ENCODE data around the gene BRWD1.

BRWD1 gene

DNA sequence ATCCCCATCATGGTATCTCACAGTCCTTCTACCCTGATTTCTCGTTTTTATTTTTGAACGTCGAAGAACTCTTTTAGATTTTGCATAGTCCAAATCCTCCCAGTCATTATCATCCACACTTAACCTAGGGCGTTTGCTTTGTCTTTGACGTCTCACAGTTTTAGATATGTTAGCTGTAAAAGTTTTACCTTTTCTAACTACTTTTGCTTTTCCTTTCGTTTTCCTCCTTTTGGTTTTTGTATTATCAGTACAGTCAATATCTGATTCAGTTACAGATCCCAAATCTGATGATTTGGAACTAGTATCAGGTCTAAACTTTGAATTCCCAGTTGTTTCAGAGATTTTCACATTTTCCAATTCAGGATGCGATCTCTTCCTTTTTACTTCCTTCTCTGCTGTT lies 117.1 kb downstream of the BRWD1 start:
- DNase-seq: peak; percentile 7

DNA sequence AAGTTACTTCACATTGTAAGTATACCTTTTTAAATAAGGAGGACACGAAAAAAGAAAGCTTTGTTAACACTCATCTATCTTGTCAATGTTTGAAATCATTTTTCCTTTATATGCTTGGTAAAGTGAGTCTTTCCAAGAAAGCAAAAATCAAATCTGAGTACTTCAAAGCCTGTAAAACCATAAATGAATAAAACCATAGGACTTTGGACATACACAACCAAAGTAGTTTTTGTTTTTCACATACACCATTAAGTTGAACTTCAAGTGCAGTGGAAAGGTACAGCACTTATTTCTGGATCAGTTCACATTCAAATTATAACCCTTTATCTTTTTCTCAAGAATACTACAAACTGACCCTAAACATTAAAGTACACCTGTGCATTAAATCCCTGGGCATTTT lies 120.1 kb downstream of the BRWD1 start:
- no peak for DNase-seq

DNA sequence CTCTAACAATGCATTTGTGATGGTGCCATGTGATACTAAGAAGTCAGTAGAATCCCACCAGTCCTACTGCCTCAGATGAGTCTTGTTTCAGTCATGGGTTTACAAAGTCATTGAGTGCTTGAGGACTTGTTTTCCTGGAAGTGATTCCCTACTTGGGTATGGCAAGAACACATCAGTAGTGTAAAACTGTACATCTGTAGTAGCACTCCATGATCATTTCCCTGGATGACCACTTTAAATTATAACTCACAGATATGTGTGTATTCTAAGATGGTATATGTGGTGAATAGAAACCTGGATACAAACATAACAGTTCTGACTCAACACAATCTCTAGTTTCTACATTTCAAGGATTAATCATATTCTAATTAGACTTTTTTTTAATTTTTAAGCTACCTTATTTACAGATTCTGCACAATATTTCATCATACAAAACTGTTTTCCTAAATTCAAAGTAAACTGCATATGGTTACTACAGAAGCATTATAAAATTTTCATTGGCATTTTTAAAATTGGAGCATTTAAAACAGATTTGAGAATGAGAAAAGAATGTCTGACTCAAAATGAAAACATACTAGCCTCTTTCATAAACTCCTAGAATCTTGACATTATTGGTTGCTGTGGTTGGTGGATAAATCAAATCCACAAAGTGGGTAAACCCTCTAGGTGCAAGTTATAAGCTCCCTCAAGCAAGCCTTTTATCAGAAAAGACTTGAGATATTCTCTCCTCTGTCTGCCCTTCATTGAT lies 123.4 kb downstream of the BRWD1 start:
- DNase-seq: no peak

DNA sequence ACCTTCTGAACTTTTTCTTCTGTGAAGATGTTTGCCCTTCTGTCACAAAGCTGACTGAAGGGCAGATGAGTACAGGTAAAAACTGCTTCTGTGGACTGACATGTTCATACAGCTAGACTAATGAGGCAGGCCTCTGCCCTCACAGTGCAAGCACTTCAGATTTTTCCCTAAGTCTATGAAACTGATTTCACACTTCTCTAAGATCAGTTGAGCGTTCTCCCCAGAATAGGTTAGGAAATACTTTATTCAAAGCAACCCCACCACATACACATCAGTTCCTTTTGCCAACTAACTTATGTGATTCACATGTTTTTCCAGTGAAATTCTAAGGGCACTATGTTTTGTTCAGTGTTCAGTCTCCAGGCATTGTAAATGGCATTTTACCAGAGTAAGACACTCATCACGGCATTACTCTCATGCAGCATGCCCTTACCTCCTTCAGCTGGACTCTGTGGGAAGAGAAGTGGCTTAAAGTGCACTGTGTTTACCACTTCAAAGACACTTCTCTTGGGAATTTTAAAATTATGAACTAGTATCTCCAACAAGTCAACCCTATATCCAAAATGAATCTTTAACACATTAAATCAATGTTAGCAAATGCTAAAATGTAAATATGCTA lies 124.8 kb downstream of the BRWD1 start:
- DNase-seq: no peak

DNA sequence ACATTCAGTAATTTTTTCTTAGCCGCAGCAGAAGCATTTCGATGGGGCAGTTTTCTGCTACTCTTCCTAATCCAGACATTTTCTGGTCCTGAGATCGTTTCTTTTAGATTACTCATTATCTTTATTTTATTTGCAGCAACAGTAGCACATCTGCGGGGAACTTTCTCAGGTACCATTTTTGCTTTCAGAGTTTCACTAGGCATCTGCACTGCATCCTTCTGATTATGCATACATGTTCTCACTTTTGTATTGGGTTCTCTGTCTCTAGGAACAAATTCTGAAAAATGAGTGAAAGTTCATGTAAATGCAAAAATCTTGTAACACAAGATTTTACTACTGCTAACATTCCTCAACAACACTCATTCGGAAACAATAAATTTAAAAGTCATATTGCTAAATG lies 126.3 kb downstream of the BRWD1 start:
- DNase-seq: no peak

DNA sequence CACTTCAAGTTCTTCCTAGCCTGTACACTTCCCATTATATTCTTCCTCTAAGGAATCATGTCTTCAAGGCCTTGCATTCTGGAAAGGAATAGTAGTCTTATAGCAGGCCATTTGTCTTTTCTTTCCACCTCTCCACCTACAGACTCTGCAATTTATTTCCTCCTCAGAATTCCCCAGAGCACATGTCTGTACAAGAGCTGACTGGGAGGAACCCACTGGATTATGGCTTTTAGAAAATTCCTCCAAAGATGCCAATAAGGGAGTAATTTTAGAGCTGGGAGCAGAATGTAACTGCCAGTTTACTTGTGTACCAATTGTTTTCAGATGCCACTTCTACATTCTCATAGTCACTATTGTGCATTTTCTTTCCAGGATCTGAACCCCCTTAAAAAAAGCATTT lies 126.8 kb downstream of the BRWD1 start:
- no peak for DNase-seq

GRCh38 chr21:39185157-39185556 lies 128.3 kb downstream of the BRWD1 start:
- no peak for DNase-seq

- peak; percentile 16 for DNase-seq
Observed at GRCh38 chr21:39184050-39184980, 129.1 kb downstream of the BRWD1 start.

- peak; percentile 94 for DNase-seq
Observed at GRCh38 chr21:39183272-39184049, 130.0 kb downstream of the BRWD1 start, which contains the start of gene PSMG1. TSS of gene PSMG1 (minus strand) at chr21:39183451. CDS start at chr21:39183385, 66 bp downstream.

GRCh38 chr21:39182484-39183271 lies 130.8 kb downstream of the BRWD1 start:
- no peak for DNase-seq

DNA sequence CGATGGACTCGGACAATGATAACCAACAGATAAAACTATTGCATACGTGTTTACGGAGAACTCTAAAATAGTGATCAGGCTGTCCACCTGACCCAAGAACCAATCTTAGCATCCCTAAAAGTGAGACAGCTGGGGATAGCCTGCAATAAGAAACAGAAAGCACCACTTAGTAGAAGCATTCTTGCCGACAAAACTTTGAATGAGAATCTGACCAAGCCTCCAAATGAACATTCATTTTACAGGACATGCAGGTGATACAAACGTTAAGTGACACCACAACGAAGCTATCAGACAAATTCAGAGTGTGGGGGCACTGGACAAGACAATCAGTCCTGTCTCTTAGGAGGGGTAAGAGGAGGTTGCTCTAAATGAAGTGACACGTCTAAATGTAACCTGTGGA lies 131.4 kb downstream of the BRWD1 start:
- no peak for DNase-seq

- no peak for DNase-seq
Observed at GRCh38 chr21:39181205-39181818, 132.1 kb downstream of the BRWD1 start.

DNA sequence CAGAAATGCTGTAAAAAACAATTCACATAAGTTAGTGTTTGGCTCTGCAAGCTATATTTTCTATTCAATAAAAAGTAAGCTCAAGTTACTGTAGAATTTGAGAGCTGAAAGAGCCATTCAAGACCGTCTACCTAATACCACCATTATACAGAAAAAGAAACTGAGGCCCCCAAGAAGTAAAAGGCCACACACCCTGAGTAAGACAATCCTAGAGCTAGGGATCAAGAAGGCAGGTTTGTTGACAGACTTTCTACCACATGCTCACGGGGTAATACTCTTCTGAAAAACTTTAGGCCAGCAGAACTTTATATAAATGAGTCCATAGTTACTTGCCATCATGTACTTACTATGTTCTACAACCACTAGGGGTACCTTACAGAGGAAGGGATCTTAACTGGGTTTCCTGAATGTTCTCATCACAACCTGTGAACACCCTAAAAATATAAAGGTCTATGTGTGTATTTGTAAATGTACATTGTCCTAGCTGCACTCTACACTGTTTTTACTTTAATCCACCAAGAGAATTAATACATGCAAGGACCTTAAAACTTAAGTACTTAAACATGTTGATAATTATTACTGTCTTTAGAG lies 132.9 kb downstream of the BRWD1 start:
- peak; percentile 34 for DNase-seq

DNA sequence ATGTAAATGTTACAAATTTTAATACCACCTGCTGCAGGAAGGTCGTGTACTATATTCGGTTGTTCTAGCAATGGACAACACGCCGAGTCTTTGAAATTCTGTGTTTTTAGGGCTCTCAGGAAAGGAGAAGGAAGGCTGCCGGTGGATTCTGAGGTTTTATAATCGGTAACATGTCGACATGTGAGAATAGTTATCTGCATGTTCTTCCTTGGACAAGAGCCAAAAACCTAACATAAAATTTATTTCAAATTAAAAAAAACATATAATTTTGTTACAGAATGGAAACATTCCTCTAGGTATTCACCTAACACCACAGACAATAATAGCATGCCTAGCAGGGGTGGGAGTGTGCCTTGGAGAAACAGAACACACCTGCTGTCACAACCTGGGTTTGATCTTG lies 135.0 kb downstream of the BRWD1 start:
- no peak for DNase-seq

- no peak for DNase-seq
Observed at GRCh38 chr21:39176271-39176709, 137.1 kb downstream of the BRWD1 start.

DNA sequence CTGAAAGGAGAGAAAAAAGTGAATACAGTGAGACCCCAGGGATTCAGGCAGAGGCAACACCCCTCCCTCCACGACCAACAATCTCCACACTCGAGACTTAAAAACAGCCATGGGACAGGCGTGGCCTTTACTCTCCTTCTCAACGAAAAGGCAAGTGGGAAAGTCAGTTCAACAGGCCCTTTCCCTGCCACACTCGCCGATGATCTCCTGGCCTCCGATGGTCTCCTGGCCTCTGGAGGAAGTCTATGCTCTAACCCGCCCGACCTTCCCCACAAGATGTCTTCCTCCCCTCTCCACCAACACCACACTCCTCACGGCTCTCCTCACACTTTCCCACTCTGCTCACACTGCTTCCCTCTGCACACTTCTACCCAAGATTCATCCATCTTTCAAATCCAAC lies 137.8 kb downstream of the BRWD1 start:
- DNase-seq: no peak

DNA sequence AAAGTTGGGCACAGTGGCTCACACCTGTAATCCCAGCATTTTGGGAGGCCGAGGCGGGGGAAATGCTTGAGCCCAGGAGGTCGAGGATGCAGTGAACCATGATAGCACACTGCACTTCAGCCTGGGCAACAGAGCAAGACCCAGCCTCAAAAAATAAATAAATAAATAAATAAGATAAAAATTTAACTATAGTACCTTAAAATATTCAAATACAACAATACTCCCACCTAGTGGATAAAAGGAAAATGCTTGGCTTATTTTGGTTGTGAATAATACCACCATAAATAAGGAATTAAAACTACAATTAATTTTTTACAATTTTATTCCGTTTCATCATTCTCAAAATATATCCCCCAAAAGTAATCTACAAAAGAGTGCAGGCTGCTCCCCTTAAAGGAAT lies 138.3 kb downstream of the BRWD1 start:
- DNase-seq: peak; percentile 18

DNA sequence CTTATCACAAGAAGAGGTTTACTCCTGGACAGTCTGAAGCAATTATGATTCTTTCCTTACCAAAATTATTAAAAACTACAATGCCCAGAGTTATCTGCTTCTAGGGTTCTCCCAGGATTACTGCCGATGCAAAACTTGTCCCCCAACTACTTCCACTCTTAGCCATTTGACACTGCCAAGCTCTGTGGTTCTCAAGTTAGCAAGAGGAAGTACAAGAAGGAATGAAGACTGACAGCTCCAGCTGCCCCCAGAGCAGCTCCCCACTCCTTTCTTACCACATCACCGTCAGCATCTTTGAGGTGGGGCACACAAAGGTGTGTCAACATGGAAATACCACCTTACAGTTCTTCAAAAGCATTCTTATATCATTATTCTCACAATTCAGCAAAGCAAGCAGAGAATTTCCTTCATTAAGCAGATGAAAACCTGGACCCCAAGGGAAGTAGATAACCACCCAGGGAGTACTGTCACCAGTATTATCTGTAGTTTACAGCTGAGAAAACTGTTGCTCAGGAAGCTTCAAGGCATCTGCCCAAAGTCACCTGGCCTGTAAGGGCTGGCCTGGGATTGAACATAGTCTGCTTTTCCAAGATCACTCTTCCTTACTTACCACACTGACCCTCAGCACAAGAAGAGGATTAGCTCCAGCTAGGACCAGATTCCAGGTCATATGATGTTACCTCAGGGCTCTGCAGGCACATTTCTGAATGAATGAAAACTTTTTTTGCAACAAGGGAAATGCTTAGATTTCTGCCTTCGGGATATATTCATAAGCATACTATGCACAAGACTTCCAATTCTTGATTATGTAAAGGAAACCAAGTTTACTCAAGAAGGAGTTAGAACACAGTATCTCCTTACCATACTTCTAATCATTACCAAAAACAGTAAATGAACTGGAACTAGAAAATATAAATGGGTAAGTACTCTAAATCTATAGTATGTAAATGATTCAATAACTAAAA lies 139.4 kb downstream of the BRWD1 start:
- DNase-seq: no peak

DNA sequence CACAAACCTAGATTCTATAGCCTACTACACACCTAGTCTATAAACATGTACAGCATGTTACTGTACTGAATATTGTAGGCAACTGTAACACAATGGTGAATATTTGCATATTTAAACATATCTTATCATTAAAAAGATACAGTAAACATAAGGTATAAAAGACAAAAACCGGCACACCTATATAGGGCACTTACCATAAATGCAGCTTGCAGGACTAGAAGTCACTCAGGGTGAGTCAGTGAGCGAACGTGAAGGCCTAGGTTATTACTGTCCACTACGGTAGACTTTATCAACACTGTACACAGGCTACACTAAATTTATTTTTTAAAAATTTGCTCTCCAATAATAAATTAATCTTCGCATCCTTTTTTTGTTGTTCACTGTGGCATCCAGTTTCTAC lies 143.5 kb downstream of the BRWD1 start:
- DNase-seq: no peak

- no peak for DNase-seq
Observed at GRCh38 chr21:39168800-39169199, 144.6 kb downstream of the BRWD1 start.
